ENCODE results near the gene TMEM169. TPM values are rescaled to one million over a fixed set of nuclear protein-coding genes. Genes with fewer than 3 reads are reported as not detected.

The TMEM169 gene
- total and polyA plus RNA-seq, 10 of the 15 experiments (the other 5 are each of a cell fraction or from before 2014, with no cell fraction given), result 0.23 to 3.2 (median 2.3) TPM

- TF ChIP-seq CTCF (IDR thresholded peaks at IDR 0.05 in 2 of 3, conservative IDR thresholded peaks at IDR 0.05 in 1 of 3; ENCODE audit: control insufficient read depth in 2 of 3, extremely low read depth in 1 of 3, insufficient read depth in 1 of 3, low read depth in 3 of 3, low read length in 3 of 3), result no peak
- TF ChIP-seq SMC3 (IDR thresholded peaks at IDR 0.05; ENCODE audit: borderline replicate concordance, low read length), result no peak
- TF ChIP-seq BCLAF1 (IDR thresholded peaks at IDR 0.05), result no peak
- TF ChIP-seq PAX5 (IDR thresholded peaks at IDR 0.05; ENCODE audit: borderline replicate concordance, low read depth, low read length), result no peak
- TF ChIP-seq MYC (IDR thresholded peaks at IDR 0.05; ENCODE audit: insufficient read depth, insufficient read length, insufficient replicate concordance, low read length, severe bottlenecking), result no peak
- no peak for TF ChIP-seq CUX1 (IDR thresholded peaks at IDR 0.05; ENCODE audit: insufficient replicate concordance, low read depth, low read length)
Observed at GRCh38 chr2:216131175-216131926, 49.6 kb downstream of the TMEM169 start (continued).
